OCI-LY1 (cell line): ENCODE measurements around the gene BSPRY.

Experiments
- H2AFZ ChIP-seq: fragments of 200-600 bp; sonication (generic), shearing (Covaris generic); 2 replicates; pipeline ENCODE4 v1.6.0; 2014; ENCODE audit warnings: antibody characterized with exemption, mild to moderate bottlenecking, low read length
- H3F3A ChIP-seq: fragments of 200-600 bp; sonication (generic), shearing (Covaris generic); 2 replicates; pipeline ENCODE4 v1.6.0; 2014; ENCODE audit warnings: mild to moderate bottlenecking, antibody characterized with exemption, low read length, moderate library complexity; ENCODE audit not compliant: insufficient read depth
- H3K27ac ChIP-seq: fragments of 200-600 bp; sonication (generic); 2 replicates; pipeline ENCODE4 v1.5.1; 2014; ENCODE audit warnings: low read length, mixed run types, mild to moderate bottlenecking, low read depth; ENCODE audit not compliant: poor library complexity, severe bottlenecking
- H3K27me3 ChIP-seq: fragments of 200-600 bp; sonication (generic); 2 replicates; pipeline ENCODE4 v1.6.0; 2014; ENCODE audit warnings: antibody characterized with exemption, mild to moderate bottlenecking, low read length, moderate library complexity; ENCODE audit not compliant: insufficient read depth
- H3K36me3 ChIP-seq: fragments of 200-600 bp; sonication (generic); 2 replicates; pipeline ENCODE4 v1.6.1; 2014; ENCODE audit warnings: mild to moderate bottlenecking, antibody characterized with exemption, low read length, moderate library complexity, mixed read lengths; ENCODE audit not compliant: insufficient read depth
- H3K4me1 ChIP-seq: fragments of 200-600 bp; sonication (generic); 2 replicates; pipeline ENCODE4 v1.5.1; 2014; ENCODE audit warnings: mild to moderate bottlenecking, low read length, moderate library complexity; ENCODE audit not compliant: insufficient read depth, severe bottlenecking
- H3K4me2 ChIP-seq: fragments of 200-600 bp; sonication (generic), shearing (Covaris generic); 2 replicates; pipeline ENCODE4 v1.6.1; 2014; ENCODE audit warnings: low read length
- H3K4me3 ChIP-seq: fragments of 200-600 bp; sonication (generic); 2 replicates; pipeline ENCODE4 v1.5.1; 2014; ENCODE audit warnings: low read length, low read depth, mild to moderate bottlenecking, mixed read lengths; ENCODE audit not compliant: poor library complexity, severe bottlenecking
- H3K79me2 ChIP-seq: fragments of 200-600 bp; shearing (Covaris generic); 2 replicates; pipeline ENCODE4 v1.6.1; 2016; ENCODE audit warnings: mixed run types, low read length, mixed read lengths; ENCODE audit not compliant: insufficient read depth
- H3K9ac ChIP-seq: fragments of 200-600 bp; sonication (generic), shearing (Covaris generic); 2 replicates; pipeline ENCODE4 v1.6.1; 2014; ENCODE audit warnings: mild to moderate bottlenecking, low read length, mixed read lengths
- H3K9me2 ChIP-seq: fragments of 200-600 bp; sonication (generic), shearing (Covaris generic); 2 replicates; pipeline ENCODE4 v1.6.1; 2014; ENCODE audit warnings: low read depth, mild to moderate bottlenecking, low read length, mixed read lengths
- H3K9me3 ChIP-seq: fragments of 200-600 bp; shearing (Covaris generic); 2 replicates; pipeline ENCODE4 v1.6.1; 2014; ENCODE audit warnings: low read length, mixed read lengths
- H4K20me1 ChIP-seq: fragments of 200-600 bp; sonication (generic), shearing (Covaris generic); 2 replicates; pipeline ENCODE4 v1.6.0; 2016; ENCODE audit warnings: mild to moderate bottlenecking, low read length; ENCODE audit not compliant: insufficient read depth
- CTCF ChIP-seq: fragments of 200-600 bp; sonication (generic), shearing (Covaris generic); IDR thresholded peaks from 2 replicates; pipeline ENCODE4 v1.5.1; 2017; ENCODE audit warnings: mild to moderate bottlenecking, antibody characterized with exemption, low read length, moderate library complexity, mixed read lengths
- EZH2 ChIP-seq: fragments of 200-600 bp; sonication (generic), shearing (Covaris generic); IDR thresholded peaks from 2 replicates; pipeline ENCODE4 v1.8.0; 2017; ENCODE audit warnings: borderline replicate concordance, mixed run types, mild to moderate bottlenecking, antibody characterized with exemption, low read length, moderate library complexity, mixed read lengths

Gene BSPRY

GRCh38 chr9:113302792-113303418 is 46.4 kb upstream of the BSPRY start, which contains the start of gene RNF183:
TSS of gene RNF183 (minus strand) at chr9:113303376. CDS start at chr9:113298184, 5,192 bp downstream.
- no peaks in the 10 kb centered on the region for H3K9me2 ChIP-seq
- no peak within 1 kb of the TSS for H3K27ac ChIP-seq
- no peaks in the 10 kb centered on the region for H3K9me3 ChIP-seq
- no peak for TF ChIP-seq CTCF
- TF ChIP-seq EZH2, result no peak
- no peaks in the 10 kb centered on the region for H3K36me3 ChIP-seq
- H2AFZ ChIP-seq, result no peak within 1 kb of the TSS
- H3K9ac ChIP-seq, result no peak within 1 kb of the TSS
- H3K27me3 ChIP-seq, result peaks cover 4% of the 10 kb centered on the region
- H3K4me3 ChIP-seq, result peak within 1 kb of the TSS; percentile 24
- no peaks in the 10 kb centered on the region for H3F3A ChIP-seq
- no peaks in the 10 kb centered on the region for H3K79me2 ChIP-seq
- H3K4me2 ChIP-seq, result peak within 1 kb of the TSS; percentile 53
- H4K20me1 ChIP-seq, result no peaks in the 10 kb centered on the region
- peaks cover 7% of the 10 kb centered on the region for H3K4me1 ChIP-seq

DNA sequence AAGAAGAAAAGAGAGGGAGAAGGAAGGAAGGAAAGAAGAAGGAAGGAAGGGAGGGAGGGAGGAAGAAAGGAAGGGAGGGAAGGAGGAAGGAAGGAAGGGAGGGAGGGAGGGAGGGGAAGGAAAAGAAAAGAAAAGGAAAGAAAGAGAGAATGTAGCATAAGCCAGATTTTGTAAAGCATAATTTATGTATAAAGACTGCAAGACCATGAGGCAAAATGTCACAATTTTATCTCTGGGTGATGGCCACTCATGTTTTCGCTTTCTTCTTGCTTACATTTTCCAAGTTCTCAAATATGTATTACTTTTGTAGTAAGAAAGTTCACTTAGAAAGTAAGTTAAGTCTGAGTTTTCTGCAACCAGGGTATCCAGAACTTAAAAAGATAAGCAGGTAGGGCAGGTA is 42.8 kb upstream of the BSPRY start:
- Histone ChIP-seq H3K79me2 (no peaks in the 10 kb centered on the region), H3K27me3 (no peaks in the 10 kb centered on the region), H3F3A (no peaks in the 10 kb centered on the region), H2AFZ (no peak overlapping the region), H3K4me1 (peaks cover 7% of the 10 kb centered on the region), H3K9ac (no peak overlapping the region), H3K9me2 (no peaks in the 10 kb centered on the region), H3K4me3 (no peak overlapping the region), H3K36me3 (no peaks in the 10 kb centered on the region), H4K20me1 (no peaks in the 10 kb centered on the region), H3K4me2 (no peak overlapping the region), H3K27ac (no peak overlapping the region), H3K9me3 (no peaks in the 10 kb centered on the region)
- no peak for TF ChIP-seq CTCF
- no peak for TF ChIP-seq EZH2

- no peaks in the 10 kb centered on the region for H4K20me1 ChIP-seq
- H3K27me3 ChIP-seq, result no peaks in the 10 kb centered on the region
- no peaks in the 10 kb centered on the region for H3K79me2 ChIP-seq
- H3K27ac ChIP-seq, result no peak overlapping the region
- H3K4me1 ChIP-seq, result peaks cover 7% of the 10 kb centered on the region
- no peak for TF ChIP-seq EZH2
- TF ChIP-seq CTCF, result no peak
- no peak overlapping the region for H3K4me2 ChIP-seq
- H3K9me3 ChIP-seq, result no peaks in the 10 kb centered on the region
- H3K36me3 ChIP-seq, result no peaks in the 10 kb centered on the region
- no peaks in the 10 kb centered on the region for H3F3A ChIP-seq
- H3K9me2 ChIP-seq, result no peaks in the 10 kb centered on the region
- H2AFZ ChIP-seq, result no peak overlapping the region
- H3K9ac ChIP-seq, result no peak overlapping the region
- no peak overlapping the region for H3K4me3 ChIP-seq
Measured at GRCh38 chr9:113307396-113307975, 41.9 kb upstream of the BSPRY start.
